DOHH2 (cell line): Measurements from ENCODE around the gene TPRN.

Experiments
- H3F3A ChIP-seq: fragments of 200-600 bp; sonication (generic), shearing (Covaris generic); 2 replicates; pipeline ENCODE4 v1.6.0; 2016; ENCODE audit warnings: antibody characterized with exemption, mild to moderate bottlenecking; ENCODE audit not compliant: control insufficient read depth, insufficient read depth
- H3K27ac ChIP-seq: fragments of 200-600 bp; sonication (generic); 2 replicates; pipeline ENCODE4 v1.5.1; 2014; ENCODE audit warnings: low read depth, mild to moderate bottlenecking, low read length, moderate library complexity
- H3K27me3 ChIP-seq: fragments of 200-600 bp; sonication (generic); 2 replicates; pipeline ENCODE4 v1.6.1; 2014; ENCODE audit warnings: mild to moderate bottlenecking, low read length, mixed read lengths; ENCODE audit not compliant: control insufficient read depth
- H3K36me3 ChIP-seq: fragments of 200-600 bp; sonication (generic); 2 replicates; pipeline ENCODE4 v1.6.1; 2014; ENCODE audit warnings: mild to moderate bottlenecking, low read length, moderate library complexity, mixed read lengths; ENCODE audit not compliant: control insufficient read depth
- H3K4me1 ChIP-seq: fragments of 200-600 bp; sonication (generic); 2 replicates; pipeline ENCODE4 v1.6.1; 2014; ENCODE audit warnings: mild to moderate bottlenecking, low read length, mixed read lengths; ENCODE audit not compliant: control insufficient read depth
- H3K4me2 ChIP-seq: fragments of 200-600 bp; sonication (generic); 2 replicates; pipeline ENCODE4 v1.6.0; 2014; ENCODE audit warnings: mild to moderate bottlenecking, low read length, moderate library complexity
- H3K4me3 ChIP-seq: fragments of 200-600 bp; sonication (generic); 2 replicates; pipeline ENCODE4 v1.5.1; 2014; ENCODE audit warnings: mild to moderate bottlenecking, low read length, mixed read lengths
- H3K79me2 ChIP-seq: fragments of 200-600 bp; sonication (generic); 2 replicates; pipeline ENCODE4 v1.6.1; 2014; ENCODE audit warnings: mild to moderate bottlenecking, low read length, mixed read lengths; ENCODE audit not compliant: control insufficient read depth
- H3K9me2 ChIP-seq: fragments of 200-600 bp; sonication (generic); replicated peaks from 2 replicates; pipeline ENCODE4 v1.6.1; 2014; ENCODE audit warnings: mild to moderate bottlenecking, low read length, mixed read lengths; ENCODE audit not compliant: control insufficient read depth
- H3K9me3 ChIP-seq: fragments of 200-600 bp; sonication (generic); 2 replicates; pipeline ENCODE4 v1.6.1; 2014; ENCODE audit warnings: antibody characterized with exemption, low read length, mixed read lengths; ENCODE audit not compliant: control insufficient read depth, insufficient read depth
- H4K20me1 ChIP-seq: fragments of 200-600 bp; sonication (generic); 2 replicates; pipeline ENCODE4 v1.6.0; 2014; ENCODE audit warnings: low read depth, mild to moderate bottlenecking, antibody characterized with exemption, low read length, moderate library complexity; ENCODE audit not compliant: control insufficient read depth, insufficient read depth
- CTCF ChIP-seq: fragments of 200-600 bp; sonication (generic); IDR thresholded peaks from one replicate; pipeline ENCODE4 v1.5.1; 2014; ENCODE audit warnings: antibody characterized with exemption, mild to moderate bottlenecking, low read depth, low read length; ENCODE audit not compliant: poor library complexity, severe bottlenecking
- EZH2phosphoT487 ChIP-seq: fragments of 200-600 bp; sonication (generic); IDR thresholded peaks from 2 replicates; pipeline ENCODE4 v1.6.1; 2017; ENCODE audit warnings: borderline replicate concordance, mild to moderate bottlenecking, antibody characterized with exemption, low read length, moderate library complexity, mixed read lengths

The TPRN gene

DNA sequence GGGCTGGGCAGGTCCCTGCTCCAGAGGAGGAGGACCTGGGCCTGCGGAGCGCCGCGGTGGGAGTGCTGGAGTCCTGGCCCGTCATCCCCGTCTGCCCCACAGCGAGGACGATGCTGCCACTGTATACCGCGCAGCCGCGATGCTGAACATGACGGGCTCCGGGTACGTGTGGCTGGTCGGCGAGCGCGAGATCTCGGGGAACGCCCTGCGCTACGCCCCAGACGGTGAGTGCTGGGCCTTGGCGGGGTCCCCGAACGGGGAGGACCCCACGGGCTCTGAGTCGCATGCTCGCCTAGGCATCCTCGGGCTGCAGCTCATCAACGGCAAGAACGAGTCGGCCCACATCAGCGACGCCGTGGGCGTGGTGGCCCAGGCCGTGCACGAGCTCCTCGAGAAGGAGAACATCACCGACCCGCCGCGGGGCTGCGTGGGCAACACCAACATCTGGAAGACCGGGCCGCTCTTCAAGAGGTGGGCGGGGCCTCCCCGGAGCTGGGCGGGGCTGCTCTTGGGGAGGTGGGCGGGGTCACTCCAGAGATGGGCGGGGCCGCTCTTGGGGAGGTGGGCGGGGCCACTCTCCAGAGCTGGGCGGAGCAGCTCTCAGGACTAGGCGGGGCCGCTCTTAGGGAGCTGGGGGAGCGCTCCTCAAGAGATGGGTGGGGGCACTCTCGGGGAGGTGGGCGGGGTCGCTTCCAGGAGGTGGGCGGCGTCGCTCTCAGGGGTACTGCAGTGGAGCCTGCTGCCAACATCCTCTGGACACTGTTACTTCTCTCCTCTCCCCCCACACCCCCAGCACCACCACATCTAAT, 43.8 kb downstream of the TPRN start:
- Histone ChIP-seq H4K20me1 (no peaks in the 10 kb centered on the region; the same call in 1 of the 2 replicates), H3K4me2 (peak overlapping the region; percentile 35), H3K36me3 (no peaks in the 10 kb centered on the region), H3K79me2 (no peaks in the 10 kb centered on the region), H3K27ac (no peak overlapping the region), H3K9me2 (no peaks in the 10 kb centered on the region), H3K4me3 (peak overlapping the region; percentile 5), H3K27me3 (peaks cover 19% of the 10 kb centered on the region), H3K4me1 (peaks cover 37% of the 10 kb centered on the region), H3K9me3 (0 out of 2 replicates have a peak, but pooled peaks cover 5% of the 10 kb centered on the region), H3F3A (no peaks in the 10 kb centered on the region)
- no peak for TF ChIP-seq CTCF
- no peak for TF ChIP-seq EZH2phosphoT487

DNA sequence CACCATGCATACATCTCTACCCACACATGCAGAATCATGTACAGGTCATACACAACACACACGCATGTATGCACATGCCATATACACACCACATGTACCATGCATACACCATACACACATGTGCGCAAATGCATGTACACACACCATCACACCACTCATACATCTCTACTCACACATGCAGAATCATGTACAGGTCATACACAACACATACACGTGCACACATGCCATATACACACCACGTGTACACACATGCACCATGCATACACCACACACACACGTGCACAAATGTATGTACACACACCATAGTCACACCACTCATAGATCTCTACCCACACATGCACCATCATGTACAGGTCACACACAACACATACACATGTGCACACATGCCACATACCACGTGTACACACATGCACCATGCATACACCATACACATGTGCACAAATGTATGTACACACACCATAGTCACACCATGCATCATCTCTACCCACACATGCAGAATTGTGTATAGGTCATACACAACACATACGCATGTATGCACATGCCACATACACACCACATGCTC, 47.6 kb downstream of the TPRN start:
- TF ChIP-seq CTCF, result no peak
- TF ChIP-seq EZH2phosphoT487, result no peak
- no peak overlapping the region for H3K4me2 ChIP-seq
- peaks cover 6% of the 10 kb centered on the region; the same call in 1 of the 2 replicates for H3K27me3 ChIP-seq
- no peaks in the 10 kb centered on the region for H3K36me3 ChIP-seq
- H3K4me1 ChIP-seq, result peaks cover 30% of the 10 kb centered on the region
- H3K4me3 ChIP-seq, result no peak overlapping the region
- H3F3A ChIP-seq, result peaks cover 2% of the 10 kb centered on the region; the same call in 1 of the 2 replicates
- no peaks in the 10 kb centered on the region for H3K9me2 ChIP-seq
- H3K27ac ChIP-seq, result no peak overlapping the region
- no peaks in the 10 kb centered on the region; the same call in 1 of the 2 replicates for H4K20me1 ChIP-seq
- no peaks in the 10 kb centered on the region for H3K79me2 ChIP-seq
- H3K9me3 ChIP-seq, result 0 out of 2 replicates have a peak, but pooled peaks cover 5% of the 10 kb centered on the region

DNA sequence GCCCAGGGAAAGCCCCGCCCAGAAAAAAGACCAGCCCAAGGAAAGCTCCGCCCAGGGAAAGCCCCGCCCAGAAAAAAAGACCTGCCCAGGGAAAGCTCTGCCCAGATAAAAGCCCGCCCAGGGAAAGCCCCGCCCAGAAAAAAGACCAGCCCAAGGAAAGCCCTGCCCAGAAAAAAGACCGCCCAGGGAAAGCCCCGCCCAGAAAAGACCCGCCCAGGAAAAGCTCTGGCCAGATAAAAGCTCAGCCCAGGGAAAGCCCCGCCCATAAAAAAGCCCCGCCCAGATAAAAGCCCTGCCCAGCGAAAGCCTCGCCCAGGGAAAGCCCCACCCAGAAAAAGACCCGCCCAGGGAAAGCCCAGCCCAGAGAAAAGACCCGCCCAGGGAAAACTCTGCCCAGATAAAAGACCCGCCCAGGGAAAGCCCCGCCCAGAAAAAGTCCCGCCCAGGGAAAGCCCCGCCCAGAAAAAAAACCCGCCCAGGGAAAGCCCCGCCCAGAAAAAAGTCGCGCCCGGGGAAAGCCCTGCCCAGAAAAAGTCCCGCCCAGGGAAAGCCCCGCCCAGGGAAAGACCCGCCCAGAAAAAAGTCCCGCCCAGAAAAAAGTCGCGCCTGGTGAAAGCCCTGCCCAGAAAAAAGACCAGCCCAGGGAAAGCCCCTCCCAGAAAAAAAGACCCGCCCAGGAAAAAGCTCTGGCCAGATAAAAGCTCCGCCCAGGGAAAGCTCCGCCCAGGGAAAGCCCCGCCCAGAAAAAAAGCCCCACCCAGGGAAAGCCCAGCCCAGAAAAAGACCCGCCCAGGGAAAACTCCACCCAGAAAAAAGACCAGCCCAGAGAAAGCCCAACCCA, 49.7 kb downstream of the TPRN start:
- H3K36me3 ChIP-seq, result no peaks in the 10 kb centered on the region
- peaks cover 19% of the 10 kb centered on the region for H3K4me1 ChIP-seq
- TF ChIP-seq CTCF, result no peak
- no peak for TF ChIP-seq EZH2phosphoT487
- H3F3A ChIP-seq, result peaks cover 2% of the 10 kb centered on the region; the same call in 1 of the 2 replicates
- H3K79me2 ChIP-seq, result no peaks in the 10 kb centered on the region
- peak overlapping the region; percentile 64 for H3K27ac ChIP-seq
- peak overlapping the region; percentile 48 for H3K4me3 ChIP-seq
- H3K4me2 ChIP-seq, result peak overlapping the region; percentile 60
- no peaks in the 10 kb centered on the region for H4K20me1 ChIP-seq
- 0 out of 2 replicates have a peak, but pooled peaks cover 5% of the 10 kb centered on the region for H3K9me3 ChIP-seq
- H3K9me2 ChIP-seq, result no peaks in the 10 kb centered on the region
- no peaks in the 10 kb centered on the region for H3K27me3 ChIP-seq
